Gastrocnemius medialis (tissue), 4 donors: Measurements from ENCODE around the gene ATRNL1.

Experiments
- CTCF ChIP-seq, 5 experiments: fragments of 450-650 bp in 3 of 5; fragments of 200-600 bp in 2 of 5; sonication (generic) in 2 of 5; IDR thresholded peaks in 4 of 5; conservative IDR thresholded peaks in 1 of 5; 1 replicate in 4 of 5; 2 replicates in 1 of 5; pipeline ENCODE4 v1.5.1; 2016 to 2019; ENCODE audit warnings: antibody characterized with exemption in 5 of 5, mild to moderate bottlenecking in 3 of 5, moderate library complexity in 3 of 5
- POLR2A ChIP-seq, 2 donors: fragments of 450-650 bp; IDR thresholded peaks; one replicate each; pipeline ENCODE4 v1.6.1; 2017; ENCODE audit warnings: antibody characterized with exemption in 2 of 2, mild to moderate bottlenecking in 2 of 2, moderate library complexity in 2 of 2

- TF ChIP-seq POLR2A (IDR thresholded peaks at IDR 0.05): no peak
- TF ChIP-seq CTCF (IDR thresholded peaks at IDR 0.05 in 4 of 5, conservative IDR thresholded peaks at IDR 0.05 in 1 of 5): no peak
Measured at GRCh38 chr10:115914475-115914874, 821.3 kb downstream of the ATRNL1 start.
